Sigmoid colon (tissue), 7 donors: Measurements from ENCODE around the gene CNOT3. TPM values are rescaled to one million over a fixed set of nuclear protein-coding genes. Genes with fewer than 3 reads are reported as not detected.

Experiments used
- DNase-seq: peaks from one replicate; pipeline ENCODE4 v3.0.0-alpha.2; 2019
- H3K27ac ChIP-seq, 4 donors: fragments of 200-600 bp; sonication (generic); one replicate each; pipeline ENCODE4 v1.5.1; 2016 to 2019; ENCODE audit warnings: mild to moderate bottlenecking in 1 of 4
- H3K27me3 ChIP-seq, 3 donors: fragments of 200-600 bp; sonication (generic); one replicate each; pipeline ENCODE4 v1.5.1; 2019; ENCODE audit warnings: mild to moderate bottlenecking in 1 of 3
- H3K36me3 ChIP-seq, 4 donors: fragments of 200-600 bp; sonication (generic); one replicate each; pipeline ENCODE4 v1.5.1; 2016 to 2019
- H3K4me1 ChIP-seq, 4 donors: fragments of 200-600 bp; sonication (generic); one replicate each; pipeline ENCODE4 v1.5.1; 2017 to 2019
- H3K4me3 ChIP-seq, 4 donors: fragments of 200-600 bp; sonication (generic); one replicate each; pipeline ENCODE4 v1.5.1; 2017 to 2019; ENCODE audit warnings: mild to moderate bottlenecking in 2 of 4, moderate library complexity in 1 of 4
- H3K9me3 ChIP-seq, 4 donors: fragments of 200-600 bp in 3 of 4; sonication (generic) in 3 of 4; one replicate each; pipeline versions ENCODE4 v1.5.1 to v1.6.1; 2013 to 2019
- EP300 ChIP-seq, 4 donors: sonication (generic); formaldehyde crosslinking; IDR thresholded peaks; one replicate each; pipeline ENCODE4 v1.6.1; 2017; ENCODE audit warnings: antibody characterized with exemption in 4 of 4
- POLR2A ChIP-seq, 2 donors: fragments of 450-650 bp; IDR thresholded peaks; one replicate each; pipeline ENCODE4 v1.6.1; 2016; ENCODE audit warnings: antibody characterized with exemption in 2 of 2, mild to moderate bottlenecking in 2 of 2, moderate library complexity in 2 of 2
- POLR2AphosphoS5 ChIP-seq, 4 donors: sonication (generic); formaldehyde crosslinking; IDR thresholded peaks; one replicate each; pipeline ENCODE4 v1.6.1; 2017; ENCODE audit warnings: antibody characterized with exemption in 4 of 4
- WGBS, 2 donors: extraction: QIAGEN DNeasy Blood & Tissue Kit; methylation state at CpG; one replicate each; pipeline ENCODE4 v1.1.7; 2013; 5-methylcytosine and 5-hydroxymethylcytosine counted together
- intact Hi-C: fragments of 100-400 bp; cut with DNase I; formaldehyde crosslinking; loops from one replicate; pipeline ENCODE4 v1.15.1; 2023
- polyA plus RNA-seq, 3 donors: library from polyadenylated mRNA; stranded (reverse); fragments of 200-250 nt; gene quantifications; one replicate each; pipeline ENCODE4 v1.2.3, GENCODE V29; 2013
- total RNA-seq, 4 donors: library from RNA; depleted of rRNA; stranded (reverse); fragments of >200 nt; gene quantifications; one replicate each; pipeline ENCODE4 v1.1.0, GENCODE V29; 2016
- TF ChIP-seq, protein P1 (sequence below), 4 experiments: fragments of 450-650 bp in 3 of 4; fragments of 200-600 bp in 1 of 4; IDR thresholded peaks; one replicate each; pipeline ENCODE4 v1.5.1; 2016 to 2019; ENCODE audit warnings: antibody characterized with exemption in 4 of 4, mild to moderate bottlenecking in 3 of 4, moderate library complexity in 2 of 4
- donor health status: healthy with polysubstance abuse.
- donor health status: Bipolar disorder and iron deficiency.
- donor health status: healthy.

Gene CNOT3
- total and polyA plus RNA-seq, 7 donors, result 11.8 to 32.9 (median 19.8) TPM

DNA sequence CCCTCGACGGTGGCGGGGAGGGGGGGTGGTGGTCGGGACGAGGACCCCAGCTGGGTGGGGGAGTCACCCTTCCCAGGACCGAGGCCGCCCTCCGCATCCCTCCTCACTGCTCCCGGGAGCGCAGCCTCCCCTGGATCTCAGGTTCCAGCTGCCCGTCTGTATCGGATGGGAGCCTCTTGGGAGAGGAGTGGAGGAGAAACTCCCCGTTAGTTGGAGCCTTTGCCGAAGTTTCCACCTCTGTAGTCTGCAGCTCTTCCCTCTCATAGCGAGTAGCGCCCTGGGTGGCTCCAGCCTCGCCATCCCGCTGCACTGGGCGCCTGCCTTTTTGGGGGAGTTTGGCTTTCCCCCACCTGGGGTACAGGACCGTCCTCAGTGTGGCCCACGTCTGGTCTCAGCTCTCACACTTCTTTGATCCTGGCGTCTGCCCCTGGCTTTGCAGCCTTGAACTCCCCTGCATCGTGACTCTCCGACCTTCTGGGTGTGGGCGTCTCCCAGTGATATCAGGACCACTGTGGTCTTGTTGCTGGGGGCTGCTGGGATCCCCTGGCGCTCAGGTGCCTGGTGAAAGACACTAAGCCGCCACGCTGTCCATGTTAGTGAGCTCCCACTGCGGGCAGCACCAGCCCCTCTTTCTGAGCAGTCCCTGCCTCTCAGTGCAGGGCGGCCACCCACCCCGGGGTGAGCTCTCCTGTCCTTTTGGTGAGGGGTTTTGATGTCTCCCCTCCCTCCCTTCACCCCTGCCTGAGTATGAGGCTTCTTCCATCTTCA is 1.1 kb downstream of the CNOT3 start:
- H3K27ac ChIP-seq, result peak overlapping the region; percentile 96 to 99 (median 96)
- WGBS, 2 donors, result 25 to 35% methylated on average over 31 of the region's 31 CpGs
- peaks cover 11 to 22% (median 12%) of the 10 kb centered on the region in 4 donors for H3K36me3 ChIP-seq
- H3K9me3 ChIP-seq, result no peaks in the 10 kb centered on the region
- intact Hi-C loops, result loop anchor here (2.0 kb wide), 1 partner anchor 20 kb away; the partner anchor contains the start of gene LENG1
- peak overlapping the region; percentile 99 to 100 (median 100) for H3K4me3 ChIP-seq
- TF ChIP-seq EP300 (IDR thresholded peaks at IDR 0.05), result no peak
- no peak for TF ChIP-seq POLR2A (IDR thresholded peaks at IDR 0.05)
- TF ChIP-seq POLR2AphosphoS5 (IDR thresholded peaks at IDR 0.05), result no peak
- TF ChIP-seq, protein P1, sequence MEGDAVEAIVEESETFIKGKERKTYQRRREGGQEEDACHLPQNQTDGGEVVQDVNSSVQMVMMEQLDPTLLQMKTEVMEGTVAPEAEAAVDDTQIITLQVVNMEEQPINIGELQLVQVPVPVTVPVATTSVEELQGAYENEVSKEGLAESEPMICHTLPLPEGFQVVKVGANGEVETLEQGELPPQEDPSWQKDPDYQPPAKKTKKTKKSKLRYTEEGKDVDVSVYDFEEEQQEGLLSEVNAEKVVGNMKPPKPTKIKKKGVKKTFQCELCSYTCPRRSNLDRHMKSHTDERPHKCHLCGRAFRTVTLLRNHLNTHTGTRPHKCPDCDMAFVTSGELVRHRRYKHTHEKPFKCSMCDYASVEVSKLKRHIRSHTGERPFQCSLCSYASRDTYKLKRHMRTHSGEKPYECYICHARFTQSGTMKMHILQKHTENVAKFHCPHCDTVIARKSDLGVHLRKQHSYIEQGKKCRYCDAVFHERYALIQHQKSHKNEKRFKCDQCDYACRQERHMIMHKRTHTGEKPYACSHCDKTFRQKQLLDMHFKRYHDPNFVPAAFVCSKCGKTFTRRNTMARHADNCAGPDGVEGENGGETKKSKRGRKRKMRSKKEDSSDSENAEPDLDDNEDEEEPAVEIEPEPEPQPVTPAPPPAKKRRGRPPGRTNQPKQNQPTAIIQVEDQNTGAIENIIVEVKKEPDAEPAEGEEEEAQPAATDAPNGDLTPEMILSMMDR (IDR thresholded peaks at IDR 0.05), result no peak
- no peaks in the 10 kb centered on the region for H3K27me3 ChIP-seq
- peaks cover 0 to 51% (median 44%) of the 10 kb centered on the region in 4 donors for H3K4me1 ChIP-seq
- DNase-seq, result no peak

DNA sequence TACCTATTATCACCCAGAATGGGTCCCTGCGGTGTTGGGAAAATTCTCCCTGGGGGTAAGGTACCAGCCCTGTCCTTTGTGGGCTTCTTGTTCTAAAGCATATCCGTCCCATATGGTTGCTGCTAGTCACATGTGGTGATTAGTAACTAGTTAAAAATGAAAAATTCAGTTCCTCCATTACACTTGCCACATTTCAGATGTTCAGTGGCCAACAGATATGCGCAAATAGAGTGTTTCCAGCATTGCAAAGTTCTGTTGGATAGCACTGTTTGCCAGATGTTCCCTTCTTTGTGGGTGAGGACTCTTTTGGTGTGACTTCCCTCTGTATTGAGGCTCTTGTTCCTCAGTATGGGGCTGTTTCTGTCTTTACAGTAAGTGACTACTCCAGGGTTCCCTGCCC is 3.8 kb downstream of the CNOT3 start:
- Histone ChIP-seq H3K27ac (no peak overlapping the region), H3K4me3 (no peak overlapping the region), H3K9me3 (no peaks in the 10 kb centered on the region), H3K27me3 (no peaks in the 10 kb centered on the region), H3K36me3 (peaks cover 36 to 49% (median 38%) of the 10 kb centered on the region in 4 donors), H3K4me1 (peaks cover 0 to 43% (median 37%) of the 10 kb centered on the region in 4 donors)
- intact Hi-C loops, result no loop called here
- 83 to 93% methylated on average over 3 of the region's 3 CpGs for WGBS, 2 donors
- no peak for DNase-seq
- TF ChIP-seq POLR2AphosphoS5 (IDR thresholded peaks at IDR 0.05), result no peak
- TF ChIP-seq EP300 (IDR thresholded peaks at IDR 0.05), result no peak
- TF ChIP-seq, protein P1 (IDR thresholded peaks at IDR 0.05), result no peak
- no peak for TF ChIP-seq POLR2A (IDR thresholded peaks at IDR 0.05)

DNA sequence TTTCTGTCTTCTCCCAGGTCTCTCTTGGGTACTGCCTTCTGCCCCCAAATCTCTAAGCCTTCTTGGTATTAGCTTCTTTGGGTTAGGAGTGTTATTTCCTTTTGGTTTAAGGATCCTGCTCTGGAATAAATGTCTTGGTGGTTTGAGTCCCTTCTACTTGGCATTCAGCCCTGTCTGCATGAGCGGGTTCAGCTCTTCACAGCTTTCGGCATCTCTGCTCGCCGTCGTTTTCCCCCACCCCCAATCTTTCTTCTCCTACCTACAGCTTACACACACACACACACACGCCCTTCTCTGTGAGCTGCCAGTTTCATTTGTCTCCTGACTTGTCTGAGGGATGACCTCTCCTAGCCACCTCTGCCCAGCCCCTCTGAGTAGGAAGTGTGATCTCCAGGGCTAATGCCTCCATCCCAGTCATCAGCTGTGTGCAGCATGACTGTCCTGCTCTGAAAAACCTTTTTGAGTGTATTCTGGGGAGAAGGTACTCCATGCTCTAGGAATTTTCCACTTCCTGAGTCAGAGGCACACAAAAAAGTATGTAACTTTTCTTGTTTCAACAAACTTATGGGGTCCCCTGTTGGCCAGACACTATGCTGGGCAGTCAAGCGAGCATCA is 4.7 kb downstream of the CNOT3 start:
- Histone ChIP-seq H3K4me1 (peaks cover 0 to 46% (median 36%) of the 10 kb centered on the region in 4 donors), H3K9me3 (no peaks in the 10 kb centered on the region)

DNA sequence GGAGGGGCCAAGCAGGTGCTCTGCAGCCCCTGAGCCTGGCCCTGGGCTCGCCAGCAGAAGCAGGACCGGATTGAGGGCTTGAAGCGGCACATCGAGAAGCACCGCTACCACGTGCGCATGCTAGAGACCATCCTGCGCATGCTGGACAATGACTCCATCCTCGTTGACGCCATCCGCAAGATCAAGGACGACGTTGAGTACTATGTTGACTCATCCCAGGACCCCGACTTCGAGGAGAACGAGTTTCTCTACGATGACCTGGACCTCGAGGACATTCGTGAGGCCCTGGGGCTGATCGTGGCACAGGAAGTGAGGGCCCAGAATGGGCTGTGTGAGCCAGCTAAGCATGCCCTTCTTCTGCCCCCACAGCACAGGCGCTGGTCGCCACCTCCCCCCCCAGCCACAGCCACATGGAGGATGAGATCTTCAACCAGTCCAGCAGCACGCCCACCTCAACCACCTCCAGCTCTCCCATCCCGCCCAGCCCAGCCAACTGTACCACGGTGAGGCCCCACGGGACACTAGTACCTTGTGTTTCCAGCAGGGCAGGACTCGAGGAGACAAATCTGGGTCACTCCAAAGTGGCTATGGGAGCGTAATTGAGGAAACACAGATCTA is 8.1 kb downstream of the CNOT3 start:
- peaks cover 0 to 28% (median 10%) of the 10 kb centered on the region in 4 donors for H3K4me1 ChIP-seq
- no peak for DNase-seq
- H3K27me3 ChIP-seq, result no peaks in the 10 kb centered on the region
- intact Hi-C loops, result no loop called here
- TF ChIP-seq, protein P1 (IDR thresholded peaks at IDR 0.05), result no peak
- TF ChIP-seq EP300 (IDR thresholded peaks at IDR 0.05) (no peak), POLR2AphosphoS5 (IDR thresholded peaks at IDR 0.05) (no peak), POLR2A (IDR thresholded peaks at IDR 0.05) (no peak)
- H3K36me3 ChIP-seq, result peaks cover 76 to 92% (median 78%) of the 10 kb centered on the region in 4 donors
- WGBS, 2 donors, result 93 to 95% methylated on average over 28 of the region's 28 CpGs
- H3K9me3 ChIP-seq, result no peaks in the 10 kb centered on the region
- no peak overlapping the region for H3K4me3 ChIP-seq
- H3K27ac ChIP-seq, result no peak overlapping the region

More for the DNA sequence above, 4.7 kb downstream of the CNOT3 start:
- peaks cover 45 to 58% (median 48%) of the 10 kb centered on the region in 4 donors for H3K36me3 ChIP-seq
- H3K27ac ChIP-seq, result no peak overlapping the region
- no peaks in the 10 kb centered on the region for H3K27me3 ChIP-seq
- intact Hi-C loops, result no loop called here
- H3K4me3 ChIP-seq, result no peak overlapping the region
- WGBS, 2 donors, result 85 to 89% methylated on average over 7 of the region's 7 CpGs
- TF ChIP-seq POLR2A (IDR thresholded peaks at IDR 0.05) (no peak), EP300 (IDR thresholded peaks at IDR 0.05) (no peak), POLR2AphosphoS5 (IDR thresholded peaks at IDR 0.05) (no peak)
- TF ChIP-seq, protein P1 (IDR thresholded peaks at IDR 0.05), result no peak
- DNase-seq, result no peak
